Testis (tissue), 3 donors: ENCODE measurements around the gene BBS12. TPM values are rescaled to one million over a fixed set of nuclear protein-coding genes. Genes with fewer than 3 reads are reported as not detected.
A peak's percentile ranks its signal among the peaks of the same experiment; 100 is the strongest.

Experiments
- DNase-seq: peaks from one replicate; pipeline ENCODE4 v3.0.0-alpha.2; 2019
- H3K27ac ChIP-seq, 2 donors: fragments of 200-600 bp; sonication (generic); one replicate each; pipeline ENCODE4 v1.5.1; 2019
- H3K27me3 ChIP-seq: fragments of 200-600 bp; sonication (generic); one replicate; pipeline ENCODE4 v1.5.1; 2019
- H3K36me3 ChIP-seq: fragments of 200-600 bp; sonication (generic); one replicate; pipeline ENCODE4 v1.5.1; 2017; ENCODE audit warnings: low read depth; ENCODE audit errors: missing control alignments
- H3K4me1 ChIP-seq: fragments of 200-600 bp; sonication (generic); one replicate; pipeline ENCODE4 v1.5.1; 2019
- H3K4me3 ChIP-seq, 2 donors: fragments of 200-600 bp; sonication (generic); one replicate each; pipeline ENCODE4 v1.5.1; 2017 to 2019
- H3K9me3 ChIP-seq: fragments of 200-600 bp; sonication (generic); one replicate; pipeline ENCODE4 v1.5.1; 2017
- POLR2A ChIP-seq: fragments of 450-650 bp; IDR thresholded peaks from one replicate; pipeline ENCODE4 v1.6.1; 2017; ENCODE audit warnings: antibody characterized with exemption, mild to moderate bottlenecking, moderate library complexity
- WGBS, 2 donors: methylation state at CpG; one replicate each; pipeline ENCODE4 v1.1.5; 2018; 5-methylcytosine and 5-hydroxymethylcytosine counted together
- intact Hi-C: fragments of 100-400 bp; cut with DNase I; formaldehyde crosslinking; loops from one replicate; pipeline ENCODE4 v1.15.1; 2023; ENCODE audit warnings: low total_unique reads
- polyA plus RNA-seq: library from polyadenylated mRNA; stranded (reverse); fragments of 350-450 nt; fragmentation: Illumina TruSeq; extraction: RNeasy Lipid Tissue Mini Kit (QIAGEN cat#74804); gene quantifications from one replicate; pipeline ENCODE4 v1.2.3, GENCODE V29; 2014; ENCODE audit warnings: low read depth, low replicate concordance; ENCODE audit not compliant: insufficient read depth
- total RNA-seq, 2 donors: library from RNA; depleted of rRNA; stranded (reverse); fragments of >200 nt; gene quantifications; one replicate each; pipeline ENCODE4 v1.2.3, GENCODE V29; 2016
- TF ChIP-seq, protein P1 (sequence below), 3 experiments: fragments of 450-650 bp in 2 of 3; fragments of 200-600 bp in 1 of 3; sonication (generic) in 1 of 3; IDR thresholded peaks; one replicate each; pipeline ENCODE4 v1.5.1; 2016 to 2019; ENCODE audit warnings: antibody characterized with exemption in 3 of 3, mild to moderate bottlenecking in 2 of 3, moderate library complexity in 1 of 3

BBS12 gene
- total and polyA plus RNA-seq, 3 donors from 2014 or later = 5.0 to 15.7 (median 7.5) TPM

DNA sequence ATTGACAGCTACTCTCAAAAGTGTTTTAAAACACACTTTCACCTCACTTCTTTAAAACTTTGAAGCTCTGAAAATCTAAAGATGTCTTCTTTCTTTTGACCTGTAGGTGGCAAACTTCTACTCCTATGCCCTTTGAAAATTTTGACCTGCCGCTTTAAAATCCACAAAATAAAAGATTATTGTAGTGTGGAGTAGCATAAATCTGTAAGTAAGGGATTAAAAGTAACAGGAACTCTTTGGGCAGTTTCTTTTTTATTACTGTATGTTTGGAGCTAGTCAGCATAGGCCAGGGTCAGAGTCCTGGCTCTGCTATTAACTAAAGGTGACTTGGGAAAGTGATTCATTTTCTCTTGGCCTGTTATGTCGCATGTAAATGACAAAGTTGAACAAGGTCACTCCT, 25.5 kb downstream of the BBS12 start:
- no peaks in the 10 kb centered on the region for H3K36me3 ChIP-seq
- no peak for DNase-seq
- H3K9me3 ChIP-seq = no peaks in the 10 kb centered on the region
- no peaks in the 10 kb centered on the region for H3K4me1 ChIP-seq
- no peaks in the 10 kb centered on the region for H3K27me3 ChIP-seq
- no peak overlapping the region for H3K4me3 ChIP-seq
- WGBS, 2 donors = 31 to 35% methylated on average over 2 of the region's 2 CpGs
- intact Hi-C loops = loop anchor here (10.0 kb wide), 1 partner anchor 157 kb away; no protein-coding TSS in a partner anchor
- no peak overlapping the region for H3K27ac ChIP-seq
- TF ChIP-seq, protein P1, sequence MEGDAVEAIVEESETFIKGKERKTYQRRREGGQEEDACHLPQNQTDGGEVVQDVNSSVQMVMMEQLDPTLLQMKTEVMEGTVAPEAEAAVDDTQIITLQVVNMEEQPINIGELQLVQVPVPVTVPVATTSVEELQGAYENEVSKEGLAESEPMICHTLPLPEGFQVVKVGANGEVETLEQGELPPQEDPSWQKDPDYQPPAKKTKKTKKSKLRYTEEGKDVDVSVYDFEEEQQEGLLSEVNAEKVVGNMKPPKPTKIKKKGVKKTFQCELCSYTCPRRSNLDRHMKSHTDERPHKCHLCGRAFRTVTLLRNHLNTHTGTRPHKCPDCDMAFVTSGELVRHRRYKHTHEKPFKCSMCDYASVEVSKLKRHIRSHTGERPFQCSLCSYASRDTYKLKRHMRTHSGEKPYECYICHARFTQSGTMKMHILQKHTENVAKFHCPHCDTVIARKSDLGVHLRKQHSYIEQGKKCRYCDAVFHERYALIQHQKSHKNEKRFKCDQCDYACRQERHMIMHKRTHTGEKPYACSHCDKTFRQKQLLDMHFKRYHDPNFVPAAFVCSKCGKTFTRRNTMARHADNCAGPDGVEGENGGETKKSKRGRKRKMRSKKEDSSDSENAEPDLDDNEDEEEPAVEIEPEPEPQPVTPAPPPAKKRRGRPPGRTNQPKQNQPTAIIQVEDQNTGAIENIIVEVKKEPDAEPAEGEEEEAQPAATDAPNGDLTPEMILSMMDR (IDR thresholded peaks at IDR 0.05) = peak; percentile 61 to 81 (median 63)
- TF ChIP-seq POLR2A = no peak

DNA sequence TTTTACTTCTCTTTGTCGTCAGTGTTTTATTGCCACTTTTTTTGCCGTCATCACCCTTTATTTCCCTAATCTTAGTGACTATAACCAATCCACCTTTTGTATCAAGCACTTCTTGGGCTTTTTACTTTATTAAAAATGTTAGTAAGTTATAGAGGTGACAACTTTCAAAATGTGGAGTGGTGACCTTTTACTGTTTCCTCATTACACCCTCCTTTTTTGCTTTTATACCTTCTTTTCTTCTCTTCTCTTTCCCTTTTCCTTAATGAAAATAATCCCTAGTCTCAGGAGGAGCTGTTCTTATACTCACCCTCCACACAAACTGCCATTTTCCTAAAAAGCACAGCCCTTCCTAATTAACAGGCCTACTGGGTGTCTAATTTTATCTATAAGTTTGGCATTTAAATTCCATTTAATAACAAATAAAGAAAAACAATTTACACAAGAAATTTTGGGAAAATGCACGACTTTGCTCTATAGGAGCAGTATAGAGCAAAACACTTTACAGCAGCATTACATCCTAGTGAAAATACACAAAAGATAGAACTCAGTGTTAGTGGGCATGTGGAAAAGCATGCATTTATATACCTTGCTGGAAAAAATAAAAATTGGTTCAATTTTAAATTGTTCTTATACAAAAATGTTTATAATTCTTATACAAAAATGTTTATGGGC, 27.3 kb downstream of the BBS12 start:
- Histone ChIP-seq H3K27me3 (no peaks in the 10 kb centered on the region), H3K4me1 (no peaks in the 10 kb centered on the region), H3K27ac (no peak overlapping the region), H3K9me3 (no peaks in the 10 kb centered on the region), H3K36me3 (no peaks in the 10 kb centered on the region), H3K4me3 (no peak overlapping the region)
- intact Hi-C loops = loop anchor here (10.0 kb wide), 1 partner anchor 155 kb away; no protein-coding TSS in a partner anchor
- 55 to 66% methylated on average over 3 of the region's 3 CpGs for WGBS, 2 donors
- TF ChIP-seq, protein P1 (IDR thresholded peaks at IDR 0.05) = no peak
- no peak for TF ChIP-seq POLR2A
- no peak for DNase-seq

DNA sequence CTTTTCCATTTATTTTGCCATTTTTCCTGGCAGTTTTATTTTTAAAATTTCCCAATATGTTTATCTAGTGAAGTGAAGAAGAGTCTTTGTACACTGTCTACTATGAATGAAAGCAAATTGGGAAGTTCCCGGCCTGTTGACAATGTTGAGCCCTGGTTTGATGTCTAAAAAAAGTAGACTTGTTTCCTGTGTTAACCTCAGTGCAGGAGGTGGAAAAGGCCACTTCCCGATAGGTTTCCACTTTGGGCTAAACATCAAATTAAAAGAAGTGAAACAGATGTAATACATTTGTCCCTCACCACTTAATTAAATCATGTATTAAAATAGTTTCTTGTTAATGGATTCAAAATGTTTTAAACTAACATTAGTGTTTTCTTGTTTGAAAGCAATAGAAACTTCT, 30.0 kb downstream of the BBS12 start:
- Histone ChIP-seq H3K4me1 (no peaks in the 10 kb centered on the region), H3K27me3 (no peaks in the 10 kb centered on the region), H3K27ac (no peak overlapping the region), H3K4me3 (no peak overlapping the region), H3K9me3 (no peaks in the 10 kb centered on the region), H3K36me3 (no peaks in the 10 kb centered on the region)
- 71 to 81% methylated on average over 2 of the region's 2 CpGs for WGBS, 2 donors
- TF ChIP-seq, protein P1 (IDR thresholded peaks at IDR 0.05) = no peak
- TF ChIP-seq POLR2A = no peak
- DNase-seq = no peak
- intact Hi-C loops = no loop called here

DNA sequence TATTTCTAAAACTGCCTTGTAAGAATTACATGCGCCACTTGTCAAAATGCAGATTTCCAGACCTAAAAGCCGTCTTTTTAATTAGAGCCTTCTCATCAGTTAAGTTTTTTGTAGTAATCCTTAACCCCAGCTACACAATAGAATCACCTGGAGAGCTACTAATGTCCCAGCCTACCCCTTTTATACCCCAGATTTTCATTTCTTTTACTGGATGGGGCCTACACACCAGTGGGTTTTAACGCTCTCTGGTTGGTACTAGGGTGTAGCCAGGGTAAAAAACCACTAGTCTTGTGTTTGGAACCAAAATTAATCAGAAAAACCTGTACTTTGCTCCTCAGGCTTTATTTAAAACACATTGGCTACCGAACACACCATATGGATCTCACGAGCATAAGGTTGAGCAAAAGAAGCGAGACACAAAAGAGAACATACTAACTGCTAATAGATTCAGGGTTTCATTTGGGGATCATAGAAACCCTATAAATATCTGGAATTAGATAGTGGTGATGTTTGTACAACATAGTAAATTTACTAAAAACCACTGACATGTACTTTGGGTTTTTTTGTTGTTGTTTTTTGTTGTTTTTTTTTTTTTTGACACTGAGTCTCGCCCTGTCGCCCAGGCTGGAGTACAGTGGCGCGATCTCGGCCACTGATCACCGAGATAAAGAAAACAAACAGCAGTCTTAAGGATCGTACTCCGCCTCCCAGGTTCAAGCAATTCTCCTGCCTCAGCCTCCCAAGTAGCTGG, 30.6 kb downstream of the BBS12 start:
- TF ChIP-seq, protein P1 (IDR thresholded peaks at IDR 0.05) = no peak
- TF ChIP-seq POLR2A = no peak
- DNase-seq = no peak
- H3K36me3 ChIP-seq = no peaks in the 10 kb centered on the region
- H3K27ac ChIP-seq = no peak overlapping the region
- H3K4me1 ChIP-seq = no peaks in the 10 kb centered on the region
- no peaks in the 10 kb centered on the region for H3K27me3 ChIP-seq
- intact Hi-C loops = no loop called here
- H3K9me3 ChIP-seq = no peaks in the 10 kb centered on the region
- WGBS, 2 donors = 94 to 97% methylated on average over 14 of the region's 14 CpGs
- no peak overlapping the region for H3K4me3 ChIP-seq
